Measurements from ENCODE around the gene SIT1.

DNA sequence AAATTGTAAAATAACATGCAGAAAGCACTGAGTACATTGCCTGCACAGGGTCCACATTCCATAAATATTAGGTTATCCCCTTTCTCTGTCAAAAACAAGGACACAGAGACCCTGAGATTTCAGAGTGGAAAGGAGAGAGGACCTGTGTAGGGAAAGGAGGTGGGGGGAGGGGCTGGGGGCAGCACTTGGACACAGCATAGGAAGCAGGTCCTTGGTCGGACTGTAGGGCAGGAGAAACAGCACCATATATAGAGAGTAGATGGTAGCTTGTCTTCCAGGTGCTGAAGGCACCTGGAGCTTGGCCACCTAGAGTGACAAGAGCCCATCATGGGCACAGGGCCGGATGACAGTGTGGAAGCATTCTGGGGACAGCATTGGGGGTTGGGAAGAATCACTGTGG lies 36.6 kb upstream of the SIT1 start:
- TF ChIP-seq, protein P1, sequence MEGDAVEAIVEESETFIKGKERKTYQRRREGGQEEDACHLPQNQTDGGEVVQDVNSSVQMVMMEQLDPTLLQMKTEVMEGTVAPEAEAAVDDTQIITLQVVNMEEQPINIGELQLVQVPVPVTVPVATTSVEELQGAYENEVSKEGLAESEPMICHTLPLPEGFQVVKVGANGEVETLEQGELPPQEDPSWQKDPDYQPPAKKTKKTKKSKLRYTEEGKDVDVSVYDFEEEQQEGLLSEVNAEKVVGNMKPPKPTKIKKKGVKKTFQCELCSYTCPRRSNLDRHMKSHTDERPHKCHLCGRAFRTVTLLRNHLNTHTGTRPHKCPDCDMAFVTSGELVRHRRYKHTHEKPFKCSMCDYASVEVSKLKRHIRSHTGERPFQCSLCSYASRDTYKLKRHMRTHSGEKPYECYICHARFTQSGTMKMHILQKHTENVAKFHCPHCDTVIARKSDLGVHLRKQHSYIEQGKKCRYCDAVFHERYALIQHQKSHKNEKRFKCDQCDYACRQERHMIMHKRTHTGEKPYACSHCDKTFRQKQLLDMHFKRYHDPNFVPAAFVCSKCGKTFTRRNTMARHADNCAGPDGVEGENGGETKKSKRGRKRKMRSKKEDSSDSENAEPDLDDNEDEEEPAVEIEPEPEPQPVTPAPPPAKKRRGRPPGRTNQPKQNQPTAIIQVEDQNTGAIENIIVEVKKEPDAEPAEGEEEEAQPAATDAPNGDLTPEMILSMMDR (IDR thresholded peaks at IDR 0.05), result no peak
- no peak for TF ChIP-seq POLR2A (IDR thresholded peaks at IDR 0.05)

All from testis (tissue), 2 donors.